Stimulated activated naive CD8-positive, alpha-beta T cell treated with anti-CD3 and anti-CD28 coated beads, Interleukin-15, amount 100 ng/mL, for 72 hours (primary cell): ENCODE data around the gene SPZ1.
A peak's percentile ranks its signal among the peaks of the same experiment; 100 is the strongest.
"Not testable (repeated sequence)": the region's sequence is repeated elsewhere in the genome, so short reads cannot be mapped to it uniquely, and the experiment has no call there.

ENCODE experiments used
- ATAC-seq: fragments of 150-1000 bp; cut with Tn5 transposase; 2 replicates; pipeline ENCODE4 v1.10.0; 2021; ENCODE audit warnings: mild to moderate bottlenecking, moderate library complexity
- DNase-seq, 2 donors: peaks; one replicate each; pipeline ENCODE4 v3.0.0; 2021 to 2022
- H3K27ac Mint-ChIP-seq, 2 donors: one replicate each; pipeline ENCODE4 v1.8.0; 2022; ENCODE audit warnings: mild to moderate bottlenecking in 2 of 2, mixed read lengths in 2 of 2, moderate library complexity in 2 of 2
- H3K27me3 Mint-ChIP-seq: one replicate; pipeline ENCODE4 v1.8.0; 2022; ENCODE audit warnings: mixed read lengths
- H3K4me1 Mint-ChIP-seq: one replicate; pipeline ENCODE4 v1.8.0; 2022; ENCODE audit warnings: mild to moderate bottlenecking, mixed read lengths
- H3K4me3 Mint-ChIP-seq, 2 donors: one replicate each; pipeline ENCODE4 v1.8.0; 2022; ENCODE audit warnings: mild to moderate bottlenecking in 2 of 2, mixed read lengths in 2 of 2, moderate library complexity in 1 of 2
- H3K9me3 Mint-ChIP-seq, 2 donors: one replicate each; pipeline ENCODE4 v1.8.0; 2022; ENCODE audit warnings: mixed read lengths in 2 of 2

SPZ1 gene

DNA sequence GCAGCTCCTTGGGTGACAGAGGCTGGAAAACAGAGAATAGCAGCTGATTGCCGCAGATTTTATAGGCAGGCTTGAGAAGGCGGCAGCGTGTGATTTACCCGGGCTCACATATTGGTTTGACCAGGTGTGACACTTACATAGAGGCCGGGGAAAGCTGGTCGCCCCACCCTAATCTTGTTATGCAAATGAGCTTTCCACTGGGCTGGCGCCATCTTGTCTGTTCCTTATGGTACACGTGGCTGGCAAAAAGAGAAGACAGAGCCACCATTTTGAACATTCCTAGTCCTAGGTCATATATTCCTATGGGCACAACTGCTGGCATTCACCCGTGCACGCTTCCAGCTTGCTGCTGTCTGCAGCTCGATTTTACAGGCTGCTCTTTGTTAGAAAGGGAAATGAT lies 11.3 kb upstream of the SPZ1 start:
- Mint-ChIP-seq H3K4me1 (no peaks in the 10 kb centered on the region), H3K27me3 (no peaks in the 10 kb centered on the region), H3K27ac (peak overlapping the region in 1 of 2 donors; percentile 19), H3K4me3 (no peak overlapping the region), H3K9me3 (no peaks in the 10 kb centered on the region)
- no peak for DNase-seq
- ATAC-seq = no peak

DNA sequence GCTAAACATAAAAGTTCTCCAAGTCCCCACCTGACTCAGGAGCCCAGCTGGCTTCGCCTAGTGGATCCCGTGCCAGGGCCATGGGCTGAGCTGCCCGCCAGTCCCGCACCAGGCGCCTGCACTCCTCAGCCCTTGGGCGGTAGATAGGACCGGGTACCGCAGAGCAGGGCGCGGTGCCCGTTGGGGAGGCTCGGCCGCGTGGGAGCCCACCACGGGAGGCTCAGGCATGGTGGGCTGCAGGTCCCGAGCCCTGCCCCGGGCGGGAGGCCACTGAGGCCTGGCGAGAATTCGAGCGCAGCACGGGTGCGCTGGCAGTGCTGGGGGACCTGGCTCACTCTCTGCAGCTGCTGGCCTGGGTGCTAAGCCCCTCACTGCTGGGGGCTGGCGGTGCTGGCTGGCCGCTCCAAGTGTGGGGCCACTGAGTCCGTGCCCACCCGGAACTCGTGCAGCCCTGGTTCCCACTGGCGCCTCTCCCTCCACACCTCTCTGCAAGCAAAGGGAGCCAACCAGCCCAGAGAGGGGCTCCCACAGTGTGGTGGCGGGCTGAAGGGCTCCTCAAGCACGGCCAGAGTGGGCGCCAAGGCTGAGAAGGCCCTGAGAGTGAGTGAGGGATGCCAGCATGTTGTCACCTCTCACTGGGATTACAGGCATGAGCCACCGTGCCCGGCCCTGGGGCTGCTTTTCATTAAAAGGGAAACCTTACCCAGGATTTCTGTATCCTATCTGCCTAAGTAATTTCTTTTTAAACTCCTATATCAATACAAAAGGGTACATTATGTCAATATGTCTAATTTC lies 9.7 kb upstream of the SPZ1 start:
- Mint-ChIP-seq H3K9me3 (no peaks in the 10 kb centered on the region), H3K4me1 (no peaks in the 10 kb centered on the region), H3K27me3 (no peaks in the 10 kb centered on the region), H3K4me3 (no peak overlapping the region), H3K27ac (no peak overlapping the region)
- DNase-seq (no peak), ATAC-seq (peak; percentile 55)

DNA sequence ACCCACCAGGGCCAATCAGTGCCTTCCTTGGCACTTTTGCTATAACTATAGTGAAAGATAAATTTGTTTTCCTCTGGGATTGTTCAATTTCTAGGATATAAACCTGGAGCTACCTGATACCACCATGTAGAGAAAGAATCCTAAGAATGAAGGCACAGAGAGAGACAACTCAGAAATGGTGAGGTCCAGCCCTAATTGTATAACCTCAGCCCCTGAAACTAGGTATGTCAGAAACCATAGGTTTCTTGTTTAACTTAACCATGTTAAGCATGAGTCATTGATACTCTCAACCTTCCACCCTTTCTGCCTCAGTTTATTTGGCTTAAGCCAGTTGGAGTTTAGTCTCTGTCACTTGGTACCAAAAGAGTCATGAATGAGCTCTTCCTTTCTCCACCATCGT lies 4.6 kb upstream of the SPZ1 start:
- H3K4me3 Mint-ChIP-seq = no peak overlapping the region
- H3K27me3 Mint-ChIP-seq = peaks cover 16% of the 10 kb centered on the region
- H3K4me1 Mint-ChIP-seq = no peaks in the 10 kb centered on the region
- no peak for DNase-seq
- no peaks in the 10 kb centered on the region for H3K9me3 Mint-ChIP-seq
- no peak for ATAC-seq
- no peak overlapping the region for H3K27ac Mint-ChIP-seq

DNA sequence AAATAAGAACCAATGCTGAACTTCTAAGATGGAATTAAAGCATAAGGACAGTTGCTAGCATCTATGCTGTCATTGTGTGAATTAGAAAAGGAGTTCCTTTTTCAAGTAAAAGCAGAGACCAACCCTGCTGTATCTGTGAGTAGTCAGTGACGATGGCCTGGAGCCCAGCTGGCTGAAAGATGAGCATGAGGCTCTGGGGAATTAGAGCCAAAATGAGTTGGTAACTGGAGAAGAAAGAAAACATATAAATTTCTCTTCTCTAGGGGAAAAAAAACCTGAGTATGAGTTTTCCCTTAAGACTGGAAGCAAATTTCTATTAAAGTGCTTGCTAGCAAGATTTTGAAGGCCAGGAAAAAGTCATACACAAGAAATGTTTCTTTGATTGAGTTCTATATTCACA lies 1.6 kb upstream of the SPZ1 start:
- H3K27me3 Mint-ChIP-seq = peaks cover 28% of the 10 kb centered on the region
- ATAC-seq = no peak
- H3K9me3 Mint-ChIP-seq = no peaks in the 10 kb centered on the region
- no peak overlapping the region for H3K4me3 Mint-ChIP-seq
- no peaks in the 10 kb centered on the region for H3K4me1 Mint-ChIP-seq
- no peak for DNase-seq
- H3K27ac Mint-ChIP-seq = no peak overlapping the region

DNA sequence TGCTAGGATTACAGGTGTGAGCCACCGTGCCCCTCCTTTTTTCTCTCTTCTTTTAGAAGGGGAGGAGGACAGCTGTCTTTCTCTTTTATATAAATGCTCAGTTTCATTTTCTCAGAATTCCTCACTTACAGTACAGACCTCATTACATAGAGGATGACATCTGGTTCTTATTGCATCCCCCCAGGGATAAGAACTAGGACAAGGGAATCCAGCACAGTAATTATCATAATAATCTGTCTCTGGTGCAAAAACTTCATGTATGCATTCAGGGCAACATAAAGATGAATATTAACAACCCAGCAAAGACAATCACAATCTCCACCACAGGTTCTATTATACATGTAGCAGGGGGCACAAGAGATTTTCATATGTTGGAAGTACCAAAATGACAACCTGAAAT lies 5.1 kb downstream of the SPZ1 start:
- ATAC-seq (no peak), DNase-seq (no peak)
- H3K27ac Mint-ChIP-seq = no peak overlapping the region
- peaks cover 15% of the 10 kb centered on the region for H3K27me3 Mint-ChIP-seq
- no peak overlapping the region for H3K4me3 Mint-ChIP-seq
- no peaks in the 10 kb centered on the region for H3K9me3 Mint-ChIP-seq
- H3K4me1 Mint-ChIP-seq = no peaks in the 10 kb centered on the region

DNA sequence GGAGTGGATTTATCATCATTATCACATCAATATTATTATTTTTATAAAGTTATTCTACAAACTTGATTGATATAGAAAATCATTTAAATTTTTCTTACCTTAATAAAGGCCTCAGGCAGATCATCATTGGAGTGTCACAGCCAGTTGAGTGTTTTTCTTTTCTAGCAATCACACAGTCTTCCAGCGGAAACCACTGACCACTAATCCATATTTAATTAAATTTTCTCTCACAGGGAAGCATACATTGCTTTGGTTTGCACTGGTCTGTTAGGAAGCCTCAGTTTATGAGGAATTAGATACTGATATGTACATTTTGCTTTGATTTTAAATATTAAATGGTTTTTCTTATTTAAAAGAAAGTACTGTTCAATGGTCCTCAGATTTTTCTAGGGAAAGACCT lies 6.7 kb downstream of the SPZ1 start:
- no peaks in the 10 kb centered on the region for H3K4me1 Mint-ChIP-seq
- H3K27ac Mint-ChIP-seq = no peak overlapping the region
- DNase-seq (no peak), ATAC-seq (no peak)
- no peaks in the 10 kb centered on the region for H3K9me3 Mint-ChIP-seq
- H3K4me3 Mint-ChIP-seq = no peak overlapping the region
- peaks cover 2% of the 10 kb centered on the region for H3K27me3 Mint-ChIP-seq

DNA sequence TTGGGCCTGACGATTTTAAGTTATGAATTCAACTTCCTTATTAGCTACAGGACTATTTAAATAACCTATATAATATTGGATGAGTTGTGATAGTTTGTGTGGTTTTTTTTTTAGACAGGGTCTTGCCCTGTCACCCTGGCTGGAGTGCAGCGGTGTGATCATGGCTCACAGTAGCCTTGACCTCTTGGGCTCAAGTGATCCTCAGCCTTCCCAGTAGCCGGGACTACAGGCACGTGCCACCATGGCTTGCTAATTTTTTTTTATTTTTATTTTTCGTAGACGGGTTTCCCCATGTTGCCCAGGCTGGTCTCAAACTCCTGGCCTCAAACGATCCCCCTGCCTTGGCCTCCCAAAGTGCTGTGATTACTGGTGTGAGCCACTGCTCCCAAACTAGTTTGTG lies 17.6 kb downstream of the SPZ1 start:
- H3K4me1 Mint-ChIP-seq = no peaks in the 10 kb centered on the region

DNA sequence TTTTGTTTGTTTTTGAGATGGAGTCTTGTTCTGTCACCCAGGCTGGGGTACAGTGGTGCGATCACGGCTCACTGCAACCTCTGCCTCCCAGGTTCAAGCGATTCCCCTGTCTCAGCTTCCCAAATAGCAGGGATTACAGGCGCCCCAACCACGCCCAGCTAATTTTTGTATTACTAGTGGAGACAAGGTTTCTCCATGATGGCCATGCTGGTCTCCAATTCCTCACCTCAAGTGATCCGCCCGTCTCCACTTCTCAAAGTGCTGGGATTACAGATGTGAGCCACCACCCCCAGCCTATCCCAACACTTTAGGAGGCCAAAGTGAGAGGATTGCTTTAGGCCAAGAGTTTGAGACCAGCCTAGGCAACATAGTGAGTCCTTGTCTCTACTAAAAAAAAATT lies 19.3 kb downstream of the SPZ1 start:
- Mint-ChIP-seq H3K4me1 (no peaks in the 10 kb centered on the region), H3K27me3 (peaks cover 35% of the 10 kb centered on the region), H3K4me3 (no peak overlapping the region), H3K9me3 (no peaks in the 10 kb centered on the region), H3K27ac (no peak overlapping the region)
- DNase-seq (no peak), ATAC-seq (no peak)

More for the DNA sequence above, 17.6 kb downstream of the SPZ1 start:
- no peak overlapping the region for H3K4me3 Mint-ChIP-seq
- no peak overlapping the region for H3K27ac Mint-ChIP-seq
- no peak for ATAC-seq
- H3K27me3 Mint-ChIP-seq = peaks cover 35% of the 10 kb centered on the region
- no peak for DNase-seq
- H3K9me3 Mint-ChIP-seq = no peaks in the 10 kb centered on the region

DNA sequence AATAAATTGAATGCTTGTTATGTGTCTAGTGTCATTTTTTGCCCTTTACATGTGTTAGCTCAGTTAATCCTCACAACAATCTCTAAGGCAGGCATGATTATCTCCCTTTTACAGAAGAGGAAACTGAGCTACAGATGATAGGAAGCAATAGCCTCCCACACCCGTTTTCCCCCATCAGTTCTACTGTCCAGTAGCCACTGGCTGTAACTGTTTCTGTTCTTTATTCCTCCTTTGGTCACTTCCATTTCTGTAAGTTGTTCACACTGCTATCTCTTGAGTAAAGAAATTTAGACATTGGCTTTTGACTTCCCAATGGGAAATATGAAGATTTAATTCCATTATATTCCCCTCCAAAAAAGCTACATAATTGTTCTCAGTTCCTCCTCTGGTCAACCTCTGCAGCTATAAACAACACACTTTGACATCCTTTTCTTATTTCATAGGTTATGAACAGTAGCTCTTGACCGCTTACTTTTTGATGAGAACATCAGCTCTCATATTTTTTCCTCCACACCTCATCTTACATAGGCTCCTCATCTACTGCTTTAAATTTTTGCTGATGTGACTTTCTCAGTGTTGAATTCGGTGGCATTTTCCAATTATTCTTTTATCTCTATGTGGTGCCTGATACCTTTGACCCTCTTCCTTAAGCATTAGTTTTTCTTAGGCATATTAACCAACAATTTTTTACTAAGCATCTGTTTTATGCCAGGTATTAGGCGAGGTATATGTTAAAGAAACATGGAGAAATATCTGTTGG lies 21.4 kb downstream of the SPZ1 start:
- H3K27ac Mint-ChIP-seq = no peak overlapping the region
- no peak for ATAC-seq
- no peaks in the 10 kb centered on the region for H3K9me3 Mint-ChIP-seq
- H3K4me3 Mint-ChIP-seq = no peak overlapping the region
- H3K4me1 Mint-ChIP-seq = peaks cover 4% of the 10 kb centered on the region
- DNase-seq = no peak
- H3K27me3 Mint-ChIP-seq = peaks cover 23% of the 10 kb centered on the region

DNA sequence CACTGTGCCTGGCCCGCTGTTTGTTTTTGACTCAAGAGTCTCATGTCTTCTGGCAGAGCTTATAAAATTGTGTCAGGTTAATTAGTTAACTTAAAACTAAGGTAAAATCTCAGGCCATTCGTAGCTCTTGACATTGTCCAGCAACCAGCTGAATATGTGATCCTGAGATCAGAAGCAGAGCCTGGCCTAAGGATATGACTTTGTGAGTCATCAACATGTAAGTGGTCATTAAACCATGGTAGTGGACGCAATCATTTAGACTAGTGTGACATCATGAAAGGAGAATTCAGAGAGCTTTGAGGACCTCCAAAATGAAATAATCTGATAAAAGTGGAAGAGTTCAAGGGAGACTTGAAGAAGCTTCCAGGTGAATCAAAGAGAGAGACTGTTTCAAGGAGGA lies 23.3 kb downstream of the SPZ1 start:
- peaks cover 5% of the 10 kb centered on the region for H3K4me1 Mint-ChIP-seq
- H3K4me3 Mint-ChIP-seq = no peak overlapping the region
- H3K27ac Mint-ChIP-seq = no peak overlapping the region
- no peak for DNase-seq
- peaks cover 14% of the 10 kb centered on the region for H3K27me3 Mint-ChIP-seq
- H3K9me3 Mint-ChIP-seq = no peaks in the 10 kb centered on the region
- ATAC-seq = no peak

DNA sequence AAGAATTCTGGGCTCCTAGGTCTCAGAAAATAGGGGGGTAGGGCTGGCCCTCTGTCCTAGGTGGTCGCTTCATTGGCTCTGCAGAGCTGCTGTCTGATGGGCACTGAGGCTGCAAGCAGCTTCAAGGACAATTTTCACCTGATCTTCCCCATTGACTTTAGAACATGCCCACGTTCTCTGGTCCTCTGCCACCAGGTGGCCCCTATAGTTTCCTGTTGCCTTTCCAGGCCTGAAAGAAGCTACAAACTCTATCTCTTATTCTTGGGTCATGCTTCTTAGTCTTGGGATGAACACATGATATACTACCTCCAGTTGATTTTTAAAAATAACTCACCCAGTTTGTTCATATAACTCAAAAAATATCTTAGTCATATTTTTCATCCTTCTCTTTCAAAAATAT lies 26.3 kb downstream of the SPZ1 start:
- peak; percentile 58 for ATAC-seq
- H3K4me3 Mint-ChIP-seq = no peak overlapping the region
- peak; percentile 6 to 25 for DNase-seq
- H3K27me3 Mint-ChIP-seq = peaks cover 12% of the 10 kb centered on the region
- H3K9me3 Mint-ChIP-seq = no peaks in the 10 kb centered on the region
- peaks cover 5% of the 10 kb centered on the region for H3K4me1 Mint-ChIP-seq
- H3K27ac Mint-ChIP-seq = no peak overlapping the region

DNA sequence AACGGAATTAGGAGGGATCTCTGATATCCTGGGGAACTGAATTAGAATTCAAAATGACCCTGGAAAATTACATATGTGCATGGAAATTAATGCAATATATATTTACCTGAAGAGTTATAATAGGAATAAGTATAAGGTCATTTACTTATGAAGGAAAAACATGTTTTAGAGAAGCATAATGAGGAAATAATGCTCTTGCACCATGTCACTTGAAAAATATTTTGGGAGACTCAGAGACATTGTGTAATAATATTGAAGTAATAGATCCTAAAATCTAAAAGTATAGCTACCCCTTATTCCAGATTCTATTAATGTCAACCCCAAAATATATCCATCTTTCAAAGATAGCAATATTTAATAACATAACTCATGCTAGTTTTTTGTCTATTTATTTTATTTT lies 28.4 kb downstream of the SPZ1 start:
- no peaks in the 10 kb centered on the region for H3K9me3 Mint-ChIP-seq
- peaks cover 5% of the 10 kb centered on the region for H3K4me1 Mint-ChIP-seq
- no peaks in the 10 kb centered on the region for H3K27me3 Mint-ChIP-seq
- H3K27ac Mint-ChIP-seq = no peak overlapping the region
- no peak overlapping the region for H3K4me3 Mint-ChIP-seq
- DNase-seq = no peak
- no peak for ATAC-seq

DNA sequence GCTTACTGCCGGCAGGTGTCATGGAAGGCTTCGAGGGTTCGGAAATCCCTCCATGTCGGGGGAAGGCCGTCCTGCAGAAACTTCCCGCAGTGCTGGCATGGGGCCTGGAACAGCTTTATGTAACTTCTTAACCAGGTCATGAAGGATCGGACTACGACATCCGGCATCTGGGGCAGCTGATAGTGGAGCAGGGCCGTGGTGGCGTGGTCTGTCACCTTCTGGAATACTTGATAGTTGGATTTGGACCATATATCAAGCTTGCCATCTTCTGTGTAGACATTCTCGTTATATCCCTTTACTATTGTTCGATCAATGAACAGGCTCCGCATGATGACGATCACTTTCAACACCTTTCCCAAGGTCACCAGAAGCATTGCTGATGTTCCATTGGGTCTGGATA lies 31.2 kb downstream of the SPZ1 start:
- H3K27ac Mint-ChIP-seq = peak overlapping the region in 1 of 2 donors; percentile 88
- not testable (repeated sequence) for H3K27me3 Mint-ChIP-seq, DNase-seq, H3K4me1 Mint-ChIP-seq, H3K9me3 Mint-ChIP-seq, H3K4me3 Mint-ChIP-seq, ATAC-seq

DNA sequence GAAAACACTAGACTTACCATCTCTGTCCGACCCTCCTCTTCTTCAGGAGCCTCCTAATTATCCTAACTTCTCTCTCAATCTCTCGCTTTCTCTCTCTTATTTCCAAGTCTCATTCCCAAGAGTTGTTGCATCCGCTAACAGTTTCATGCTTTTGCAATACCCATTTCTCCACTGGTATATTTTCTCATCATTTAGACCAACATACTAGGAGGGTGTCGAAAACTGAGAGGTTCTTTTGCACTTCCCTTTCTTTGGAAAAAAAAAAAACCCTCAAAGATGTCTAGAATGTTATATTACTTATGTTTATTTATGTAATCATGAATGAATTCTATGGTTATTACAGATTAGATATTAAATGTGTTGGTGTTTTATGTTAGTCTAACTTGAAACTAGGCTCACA lies 35.9 kb downstream of the SPZ1 start:
- Mint-ChIP-seq H3K4me3 (no peak overlapping the region), H3K27me3 (no peaks in the 10 kb centered on the region), H3K4me1 (peaks cover 6% of the 10 kb centered on the region), H3K9me3 (peaks cover 0 to 9% of the 10 kb centered on the region in 2 donors), H3K27ac (no peak overlapping the region)
- ATAC-seq = no peak
- DNase-seq = no peak

DNA sequence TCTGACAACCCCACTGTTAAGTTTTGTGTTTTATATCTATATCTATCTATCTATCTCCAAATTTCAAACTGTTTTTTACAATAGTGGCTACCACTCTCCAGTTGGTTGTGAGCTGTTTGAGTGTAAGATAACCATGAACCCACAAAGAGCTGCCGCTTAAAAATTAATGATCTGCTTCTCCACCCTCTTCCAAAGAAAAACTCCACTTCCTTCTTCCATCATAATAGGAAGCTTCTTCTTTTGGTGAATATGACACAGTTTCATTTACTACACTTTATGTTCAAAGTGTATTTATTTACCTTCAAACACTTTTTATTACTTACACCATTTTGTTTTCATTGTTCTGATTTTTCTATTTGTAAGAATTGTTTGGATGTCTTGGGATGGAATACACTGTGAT lies 37.9 kb downstream of the SPZ1 start:
- H3K9me3 Mint-ChIP-seq = peaks cover 0 to 9% of the 10 kb centered on the region in 2 donors
- no peak for DNase-seq
- no peak overlapping the region for H3K4me3 Mint-ChIP-seq
- H3K4me1 Mint-ChIP-seq = peaks cover 6% of the 10 kb centered on the region
- H3K27ac Mint-ChIP-seq = no peak overlapping the region
- ATAC-seq = no peak
- H3K27me3 Mint-ChIP-seq = no peaks in the 10 kb centered on the region

DNA sequence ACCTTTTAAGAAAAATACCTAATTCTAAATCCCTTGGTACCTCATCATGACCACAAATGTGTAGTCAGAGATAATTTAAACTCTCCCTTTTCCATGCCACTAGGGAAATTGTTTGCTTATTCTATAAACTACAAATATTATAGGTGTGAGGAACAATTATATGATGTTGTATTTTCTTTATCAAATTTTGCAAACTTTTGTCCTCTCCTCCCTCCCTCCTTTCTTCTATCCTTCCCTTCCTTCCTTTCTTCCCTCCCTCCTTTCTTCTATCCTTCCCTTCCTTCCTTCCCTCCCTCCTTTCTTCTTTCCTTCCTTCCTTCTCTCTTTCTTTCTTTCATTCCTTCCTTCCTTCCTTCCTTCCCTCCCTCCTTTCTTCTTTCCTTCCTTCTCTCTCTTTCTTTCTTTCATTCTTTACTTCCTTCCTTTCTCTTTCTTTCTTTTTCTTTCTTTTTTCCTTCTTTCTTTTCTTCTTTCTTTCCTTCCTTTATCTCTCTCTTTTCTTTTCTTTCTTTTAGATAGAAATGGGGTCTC lies 41.2 kb downstream of the SPZ1 start:
- Mint-ChIP-seq H3K27me3 (no peaks in the 10 kb centered on the region), H3K9me3 (peaks cover 0 to 9% of the 10 kb centered on the region in 2 donors), H3K4me1 (peaks cover 6% of the 10 kb centered on the region), H3K4me3 (no peak overlapping the region), H3K27ac (no peak overlapping the region)
- no peak for ATAC-seq
- no peak for DNase-seq
